Measurements from ENCODE around the gene RNU4-1.

DNA sequence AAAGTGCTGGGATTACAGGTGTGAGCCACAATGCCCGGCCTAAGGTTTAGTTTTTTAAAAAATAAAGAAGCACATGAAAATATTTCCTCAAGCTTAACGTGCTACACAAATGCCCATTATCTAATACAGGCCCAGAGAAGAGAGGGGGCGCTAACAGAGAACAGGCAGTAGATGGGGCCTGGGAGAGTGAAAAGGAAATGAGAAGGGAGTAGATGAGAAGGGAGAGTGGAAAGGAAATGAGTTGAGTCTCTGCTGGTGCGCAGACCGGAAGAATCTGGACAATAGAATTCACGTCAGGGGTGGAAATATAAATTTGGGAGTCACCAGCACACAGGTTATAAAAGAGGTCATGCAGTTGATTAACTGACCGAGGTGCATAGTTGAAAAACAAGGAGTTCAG is 38.2 kb downstream of the RNU4-1 start:
- TF ChIP-seq EZH2phosphoT487 (IDR thresholded peaks at IDR 0.05; ENCODE audit: unreplicated experiment) (no peak), EZH2 (IDR thresholded peaks at IDR 0.05; ENCODE audit: low read depth, unreplicated experiment) (no peak), POLR2AphosphoS5 (IDR thresholded peaks at IDR 0.05; ENCODE audit: low read depth) (no peak), CREB1 (CRISPR knock-in tag; IDR thresholded peaks at IDR 0.05; ENCODE audit: low read depth) (no peak), JUNB (IDR thresholded peaks at IDR 0.05; ENCODE audit: unreplicated experiment) (no peak)
- TF ChIP-seq, protein P1, sequence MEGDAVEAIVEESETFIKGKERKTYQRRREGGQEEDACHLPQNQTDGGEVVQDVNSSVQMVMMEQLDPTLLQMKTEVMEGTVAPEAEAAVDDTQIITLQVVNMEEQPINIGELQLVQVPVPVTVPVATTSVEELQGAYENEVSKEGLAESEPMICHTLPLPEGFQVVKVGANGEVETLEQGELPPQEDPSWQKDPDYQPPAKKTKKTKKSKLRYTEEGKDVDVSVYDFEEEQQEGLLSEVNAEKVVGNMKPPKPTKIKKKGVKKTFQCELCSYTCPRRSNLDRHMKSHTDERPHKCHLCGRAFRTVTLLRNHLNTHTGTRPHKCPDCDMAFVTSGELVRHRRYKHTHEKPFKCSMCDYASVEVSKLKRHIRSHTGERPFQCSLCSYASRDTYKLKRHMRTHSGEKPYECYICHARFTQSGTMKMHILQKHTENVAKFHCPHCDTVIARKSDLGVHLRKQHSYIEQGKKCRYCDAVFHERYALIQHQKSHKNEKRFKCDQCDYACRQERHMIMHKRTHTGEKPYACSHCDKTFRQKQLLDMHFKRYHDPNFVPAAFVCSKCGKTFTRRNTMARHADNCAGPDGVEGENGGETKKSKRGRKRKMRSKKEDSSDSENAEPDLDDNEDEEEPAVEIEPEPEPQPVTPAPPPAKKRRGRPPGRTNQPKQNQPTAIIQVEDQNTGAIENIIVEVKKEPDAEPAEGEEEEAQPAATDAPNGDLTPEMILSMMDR (conservative IDR thresholded peaks at IDR 0.05; ENCODE audit: low read depth in 2 of 2) = peak; percentile 64 to 68
- TF ChIP-seq, protein P2, sequence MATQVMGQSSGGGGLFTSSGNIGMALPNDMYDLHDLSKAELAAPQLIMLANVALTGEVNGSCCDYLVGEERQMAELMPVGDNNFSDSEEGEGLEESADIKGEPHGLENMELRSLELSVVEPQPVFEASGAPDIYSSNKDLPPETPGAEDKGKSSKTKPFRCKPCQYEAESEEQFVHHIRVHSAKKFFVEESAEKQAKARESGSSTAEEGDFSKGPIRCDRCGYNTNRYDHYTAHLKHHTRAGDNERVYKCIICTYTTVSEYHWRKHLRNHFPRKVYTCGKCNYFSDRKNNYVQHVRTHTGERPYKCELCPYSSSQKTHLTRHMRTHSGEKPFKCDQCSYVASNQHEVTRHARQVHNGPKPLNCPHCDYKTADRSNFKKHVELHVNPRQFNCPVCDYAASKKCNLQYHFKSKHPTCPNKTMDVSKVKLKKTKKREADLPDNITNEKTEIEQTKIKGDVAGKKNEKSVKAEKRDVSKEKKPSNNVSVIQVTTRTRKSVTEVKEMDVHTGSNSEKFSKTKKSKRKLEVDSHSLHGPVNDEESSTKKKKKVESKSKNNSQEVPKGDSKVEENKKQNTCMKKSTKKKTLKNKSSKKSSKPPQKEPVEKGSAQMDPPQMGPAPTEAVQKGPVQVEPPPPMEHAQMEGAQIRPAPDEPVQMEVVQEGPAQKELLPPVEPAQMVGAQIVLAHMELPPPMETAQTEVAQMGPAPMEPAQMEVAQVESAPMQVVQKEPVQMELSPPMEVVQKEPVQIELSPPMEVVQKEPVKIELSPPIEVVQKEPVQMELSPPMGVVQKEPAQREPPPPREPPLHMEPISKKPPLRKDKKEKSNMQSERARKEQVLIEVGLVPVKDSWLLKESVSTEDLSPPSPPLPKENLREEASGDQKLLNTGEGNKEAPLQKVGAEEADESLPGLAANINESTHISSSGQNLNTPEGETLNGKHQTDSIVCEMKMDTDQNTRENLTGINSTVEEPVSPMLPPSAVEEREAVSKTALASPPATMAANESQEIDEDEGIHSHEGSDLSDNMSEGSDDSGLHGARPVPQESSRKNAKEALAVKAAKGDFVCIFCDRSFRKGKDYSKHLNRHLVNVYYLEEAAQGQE (IDR thresholded peaks at IDR 0.05; ENCODE audit: unreplicated experiment) = no peak
- TF ChIP-seq, protein P3, sequence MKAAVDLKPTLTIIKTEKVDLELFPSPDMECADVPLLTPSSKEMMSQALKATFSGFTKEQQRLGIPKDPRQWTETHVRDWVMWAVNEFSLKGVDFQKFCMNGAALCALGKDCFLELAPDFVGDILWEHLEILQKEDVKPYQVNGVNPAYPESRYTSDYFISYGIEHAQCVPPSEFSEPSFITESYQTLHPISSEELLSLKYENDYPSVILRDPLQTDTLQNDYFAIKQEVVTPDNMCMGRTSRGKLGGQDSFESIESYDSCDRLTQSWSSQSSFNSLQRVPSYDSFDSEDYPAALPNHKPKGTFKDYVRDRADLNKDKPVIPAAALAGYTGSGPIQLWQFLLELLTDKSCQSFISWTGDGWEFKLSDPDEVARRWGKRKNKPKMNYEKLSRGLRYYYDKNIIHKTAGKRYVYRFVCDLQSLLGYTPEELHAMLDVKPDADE (IDR thresholded peaks at IDR 0.05) = no peak

All from GM23338 (cell line).